Neural cell (in vitro differentiated cells): ENCODE measurements around the gene KCTD2. TPM values are rescaled to one million over a fixed set of nuclear protein-coding genes. Genes with fewer than 3 reads are reported as not detected.
"Not testable (repeated sequence)": the region's sequence is repeated elsewhere in the genome, so short reads cannot be mapped to it uniquely, and the experiment has no call there.

Experiments used
- H2AFZ ChIP-seq: fragments of 200-600, 300-800 bp; sonication (generic), shearing (Covaris generic); 2 replicates; pipeline ENCODE4 v1.6.0; 2014; ENCODE audit warnings: low read depth, mild to moderate bottlenecking, antibody characterized with exemption, low read length, moderate library complexity
- H3F3A ChIP-seq: fragments of 200-600 bp; shearing (Covaris generic); 2 replicates; pipeline ENCODE4 v1.6.1; 2016; ENCODE audit warnings: mild to moderate bottlenecking, moderate library complexity, mixed read lengths, antibody characterized with exemption, low read length; ENCODE audit not compliant: insufficient read depth, poor library complexity, severe bottlenecking
- H3K27ac ChIP-seq: fragments of 200-600, 300-800 bp; sonication (generic), shearing (Covaris generic); 2 replicates; pipeline ENCODE4 v1.5.1; 2014; ENCODE audit warnings: mild to moderate bottlenecking, low read length, moderate library complexity
- H3K27me3 ChIP-seq: fragments of 300-800, 200-600 bp; sonication (generic), shearing (Covaris generic); 2 replicates; pipeline ENCODE4 v1.6.0; 2014; ENCODE audit warnings: mild to moderate bottlenecking, low read depth, low read length, moderate library complexity; ENCODE audit not compliant: insufficient read depth
- H3K36me3 ChIP-seq: fragments of 300-800, 200-600 bp; sonication (generic), shearing (Covaris generic); 2 replicates; pipeline ENCODE4 v1.5.1; 2014; ENCODE audit warnings: mild to moderate bottlenecking, antibody characterized with exemption, low read length, moderate library complexity; ENCODE audit not compliant: insufficient read depth
- H3K4me2 ChIP-seq: fragments of 300-800, 200-600 bp; sonication (generic), shearing (Covaris generic); 2 replicates; pipeline ENCODE4 v1.6.0; 2014; ENCODE audit warnings: mild to moderate bottlenecking, low read length
- H3K4me3 ChIP-seq: fragments of 300-800, 200-600 bp; sonication (generic), shearing (Covaris generic); 2 replicates; pipeline ENCODE4 v1.5.1; 2014; ENCODE audit warnings: mild to moderate bottlenecking, low read length, moderate library complexity
- H3K79me2 ChIP-seq: fragments of 200-600 bp; shearing (Covaris generic); replicated peaks from 2 replicates; pipeline ENCODE4 v1.6.0; 2014; ENCODE audit warnings: mild to moderate bottlenecking, low read length, moderate library complexity; ENCODE audit not compliant: insufficient read depth
- H3K9ac ChIP-seq: fragments of 300-800, 200-600 bp; sonication (generic), shearing (Covaris generic); 2 replicates; pipeline ENCODE4 v1.6.1; 2016; ENCODE audit warnings: mild to moderate bottlenecking, low read length, mixed read lengths
- H3K9me2 ChIP-seq: fragments of 200-600 bp; shearing (Covaris generic); 2 replicates; pipeline ENCODE4 v1.6.1; 2016; ENCODE audit warnings: mild to moderate bottlenecking, low read length, mixed read lengths; ENCODE audit not compliant: insufficient read depth
- H3K9me3 ChIP-seq: fragments of 200-600, 300-800 bp; sonication (generic), shearing (Covaris generic); 2 replicates; pipeline ENCODE4 v1.6.1; 2016; ENCODE audit warnings: mild to moderate bottlenecking, mixed run types, low read length, moderate library complexity, mixed read lengths
- H4K20me1 ChIP-seq: fragments of 200-600 bp; shearing (Covaris generic); 2 replicates; pipeline ENCODE4 v1.6.1; 2016; ENCODE audit warnings: mild to moderate bottlenecking, mixed run types; ENCODE audit not compliant: insufficient read depth
- EP300 ChIP-seq: fragments of 450-650 bp; conservative IDR thresholded peaks from 2 replicates; pipeline ENCODE4 v1.6.1; 2014; ENCODE audit warnings: antibody characterized with exemption, mild to moderate bottlenecking, moderate library complexity; ENCODE audit not compliant: poor library complexity, severe bottlenecking
- EZH2 ChIP-seq: fragments of 200-600, 300-800 bp; shearing (Covaris generic), sonication (generic); IDR thresholded peaks from 2 replicates; pipeline ENCODE4 v1.6.1; 2014; ENCODE audit warnings: antibody characterized with exemption, low read length, borderline replicate concordance, mild to moderate bottlenecking; ENCODE audit not compliant: insufficient read depth, poor library complexity, severe bottlenecking
- MXI1 ChIP-seq: fragments of 450-650 bp; conservative IDR thresholded peaks from 2 replicates; pipeline ENCODE4 v1.6.1; 2014; ENCODE audit warnings: antibody characterized with exemption, mild to moderate bottlenecking; ENCODE audit not compliant: poor library complexity, severe bottlenecking
- POLR2AphosphoS5 ChIP-seq: IDR thresholded peaks from 2 replicates; pipeline ENCODE4 v1.6.1; 2012
- RAD21 ChIP-seq: fragments of 450-650 bp; conservative IDR thresholded peaks from 2 replicates; pipeline ENCODE4 v1.6.1; 2014; ENCODE audit warnings: antibody characterized with exemption, mild to moderate bottlenecking, moderate library complexity
- SMC3 ChIP-seq: fragments of 450-650 bp; conservative IDR thresholded peaks from 2 replicates; pipeline ENCODE4 v1.6.1; 2014; ENCODE audit warnings: antibody characterized with exemption, mild to moderate bottlenecking, moderate library complexity; ENCODE audit not compliant: poor library complexity
- TAF1 ChIP-seq: IDR thresholded peaks from 2 replicates; pipeline ENCODE4 v1.6.1; 2012; ENCODE audit warnings: low read depth
- polyA plus RNA-seq: library from polyadenylated mRNA; depleted of rRNA; stranded (reverse); fragments of >200 nt; gene quantifications from 2 replicates; pipeline ENCODE4 v1.2.3, GENCODE V29; 2014
- TF ChIP-seq, protein P1 (sequence below): IDR thresholded peaks from 2 replicates; pipeline ENCODE4 v1.6.1; 2012; ENCODE audit warnings: borderline replicate concordance
- TF ChIP-seq, protein P2 (sequence below): fragments of 450-650 bp; IDR thresholded peaks from 2 replicates; pipeline ENCODE4 v1.5.1; 2014; ENCODE audit warnings: antibody characterized with exemption, mild to moderate bottlenecking, moderate library complexity; ENCODE audit not compliant: poor library complexity, severe bottlenecking

The KCTD2 gene
- polyA plus RNA-seq, 1 donor from 2014 or later, result 32.8 TPM

- H3F3A ChIP-seq, result no peaks in the 10 kb centered on the region
- H3K9ac ChIP-seq, result no peak overlapping the region
- no peaks in the 10 kb centered on the region for H4K20me1 ChIP-seq
- no peaks in the 10 kb centered on the region for H3K9me3 ChIP-seq
- no peak overlapping the region for H2AFZ ChIP-seq
- TF ChIP-seq RAD21 (no peak), SMC3 (no peak), MXI1 (no peak), EP300 (no peak), EZH2 (no peak), TAF1 (no peak), POLR2AphosphoS5 (no peak)
- TF ChIP-seq, protein P1, sequence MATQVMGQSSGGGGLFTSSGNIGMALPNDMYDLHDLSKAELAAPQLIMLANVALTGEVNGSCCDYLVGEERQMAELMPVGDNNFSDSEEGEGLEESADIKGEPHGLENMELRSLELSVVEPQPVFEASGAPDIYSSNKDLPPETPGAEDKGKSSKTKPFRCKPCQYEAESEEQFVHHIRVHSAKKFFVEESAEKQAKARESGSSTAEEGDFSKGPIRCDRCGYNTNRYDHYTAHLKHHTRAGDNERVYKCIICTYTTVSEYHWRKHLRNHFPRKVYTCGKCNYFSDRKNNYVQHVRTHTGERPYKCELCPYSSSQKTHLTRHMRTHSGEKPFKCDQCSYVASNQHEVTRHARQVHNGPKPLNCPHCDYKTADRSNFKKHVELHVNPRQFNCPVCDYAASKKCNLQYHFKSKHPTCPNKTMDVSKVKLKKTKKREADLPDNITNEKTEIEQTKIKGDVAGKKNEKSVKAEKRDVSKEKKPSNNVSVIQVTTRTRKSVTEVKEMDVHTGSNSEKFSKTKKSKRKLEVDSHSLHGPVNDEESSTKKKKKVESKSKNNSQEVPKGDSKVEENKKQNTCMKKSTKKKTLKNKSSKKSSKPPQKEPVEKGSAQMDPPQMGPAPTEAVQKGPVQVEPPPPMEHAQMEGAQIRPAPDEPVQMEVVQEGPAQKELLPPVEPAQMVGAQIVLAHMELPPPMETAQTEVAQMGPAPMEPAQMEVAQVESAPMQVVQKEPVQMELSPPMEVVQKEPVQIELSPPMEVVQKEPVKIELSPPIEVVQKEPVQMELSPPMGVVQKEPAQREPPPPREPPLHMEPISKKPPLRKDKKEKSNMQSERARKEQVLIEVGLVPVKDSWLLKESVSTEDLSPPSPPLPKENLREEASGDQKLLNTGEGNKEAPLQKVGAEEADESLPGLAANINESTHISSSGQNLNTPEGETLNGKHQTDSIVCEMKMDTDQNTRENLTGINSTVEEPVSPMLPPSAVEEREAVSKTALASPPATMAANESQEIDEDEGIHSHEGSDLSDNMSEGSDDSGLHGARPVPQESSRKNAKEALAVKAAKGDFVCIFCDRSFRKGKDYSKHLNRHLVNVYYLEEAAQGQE, result no peak
- TF ChIP-seq, protein P2, sequence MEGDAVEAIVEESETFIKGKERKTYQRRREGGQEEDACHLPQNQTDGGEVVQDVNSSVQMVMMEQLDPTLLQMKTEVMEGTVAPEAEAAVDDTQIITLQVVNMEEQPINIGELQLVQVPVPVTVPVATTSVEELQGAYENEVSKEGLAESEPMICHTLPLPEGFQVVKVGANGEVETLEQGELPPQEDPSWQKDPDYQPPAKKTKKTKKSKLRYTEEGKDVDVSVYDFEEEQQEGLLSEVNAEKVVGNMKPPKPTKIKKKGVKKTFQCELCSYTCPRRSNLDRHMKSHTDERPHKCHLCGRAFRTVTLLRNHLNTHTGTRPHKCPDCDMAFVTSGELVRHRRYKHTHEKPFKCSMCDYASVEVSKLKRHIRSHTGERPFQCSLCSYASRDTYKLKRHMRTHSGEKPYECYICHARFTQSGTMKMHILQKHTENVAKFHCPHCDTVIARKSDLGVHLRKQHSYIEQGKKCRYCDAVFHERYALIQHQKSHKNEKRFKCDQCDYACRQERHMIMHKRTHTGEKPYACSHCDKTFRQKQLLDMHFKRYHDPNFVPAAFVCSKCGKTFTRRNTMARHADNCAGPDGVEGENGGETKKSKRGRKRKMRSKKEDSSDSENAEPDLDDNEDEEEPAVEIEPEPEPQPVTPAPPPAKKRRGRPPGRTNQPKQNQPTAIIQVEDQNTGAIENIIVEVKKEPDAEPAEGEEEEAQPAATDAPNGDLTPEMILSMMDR, result no peak
- no peak overlapping the region for H3K27ac ChIP-seq
- no peak overlapping the region for H3K4me2 ChIP-seq
- H3K36me3 ChIP-seq, result no peaks in the 10 kb centered on the region
- no peaks in the 10 kb centered on the region for H3K27me3 ChIP-seq
- no peak overlapping the region for H3K4me3 ChIP-seq
- no peaks in the 10 kb centered on the region for H3K9me2 ChIP-seq
- H3K79me2 ChIP-seq, result no peaks in the 10 kb centered on the region
Observed at GRCh38 chr17:75004371-75004770, 42.7 kb upstream of the KCTD2 start.

GRCh38 chr17:75005291-75005690 is 41.7 kb upstream of the KCTD2 start:
- no peaks in the 10 kb centered on the region for H4K20me1 ChIP-seq
- H3K9ac ChIP-seq, result no peak overlapping the region
- no peak overlapping the region for H3K4me3 ChIP-seq
- no peaks in the 10 kb centered on the region for H3K27me3 ChIP-seq
- no peaks in the 10 kb centered on the region for H3F3A ChIP-seq
- no peaks in the 10 kb centered on the region for H3K36me3 ChIP-seq
- H3K79me2 ChIP-seq, result no peaks in the 10 kb centered on the region
- H3K27ac ChIP-seq, result no peak overlapping the region
- H3K9me3 ChIP-seq, result no peaks in the 10 kb centered on the region
- TF ChIP-seq, protein P1, result no peak
- no peak for TF ChIP-seq EZH2
- no peak for TF ChIP-seq SMC3
- no peak for TF ChIP-seq RAD21
- no peak for TF ChIP-seq POLR2AphosphoS5
- TF ChIP-seq, protein P2, result no peak
- no peak for TF ChIP-seq TAF1
- no peak for TF ChIP-seq EP300
- no peak for TF ChIP-seq MXI1
- no peaks in the 10 kb centered on the region for H3K9me2 ChIP-seq
- no peak overlapping the region for H2AFZ ChIP-seq
- H3K4me2 ChIP-seq, result no peak overlapping the region

DNA sequence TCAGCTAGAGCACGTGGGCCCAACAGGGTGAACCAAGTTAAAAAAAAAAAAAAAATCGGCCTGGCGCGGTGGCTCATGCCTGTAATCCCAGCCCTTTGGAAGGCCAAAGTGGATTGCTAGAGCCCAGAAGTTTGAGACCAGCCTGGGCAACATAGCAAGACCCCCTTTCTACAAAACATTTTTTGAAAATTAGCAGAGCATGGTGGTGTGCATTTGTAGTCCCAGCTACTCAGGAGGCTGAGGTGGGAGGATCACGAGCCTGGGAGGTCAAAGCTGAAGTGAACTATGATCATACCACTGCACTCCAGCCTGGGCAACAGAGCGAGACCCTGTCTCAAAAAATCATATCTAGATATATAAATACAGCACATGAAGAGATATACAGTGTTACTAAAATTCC is 40.9 kb upstream of the KCTD2 start:
- H3K4me2 ChIP-seq, H3K9ac ChIP-seq, H4K20me1 ChIP-seq, H2AFZ ChIP-seq, H3K36me3 ChIP-seq, H3K27ac ChIP-seq, H3K9me3 ChIP-seq, H3K27me3 ChIP-seq, H3F3A ChIP-seq, H3K9me2 ChIP-seq, H3K4me3 ChIP-seq, H3K79me2 ChIP-seq: not testable (repeated sequence)
